HCT116 (cell line): ENCODE measurements around the gene ROCK2. TPM values are rescaled to one million over a fixed set of nuclear protein-coding genes. Genes with fewer than 3 reads are reported as not detected.

Source experiments
- ATAC-seq: fragments of 200-7000 bp; cut with Tn5 transposase; 2 replicates; pipeline ENCODE4 v1.9.1; 2020; ENCODE audit warnings: mild to moderate bottlenecking, moderate library complexity
- BruUV-seq: library from RNA; stranded (reverse); fragments of 400-500 nt; replicated peaks from 2 replicates; lab custom pipeline; 2021; lab: Mats Ljungman, UMichigan
- CTCF ChIA-PET: fragments of 300-600 bp; sonication (Branson Sonifier 250); formaldehyde crosslinking; loops from one replicate; lab custom pipeline; 2021; ENCODE audit warnings: antibody characterized with exemption; lab: Charles Lee
- POLR2A ChIA-PET: fragments of 300-600, 350-600 bp; sonication (Branson Sonifier 250); formaldehyde crosslinking; loops from one replicate; lab custom pipeline; 2021; ENCODE audit warnings: antibody characterized with exemption; lab: Charles Lee
- RAD21 ChIA-PET, 2 experiments: fragments of 300-600 bp; sonication (Branson Sonifier 250); formaldehyde crosslinking; loops; one replicate each; lab custom pipeline; 2023; ENCODE audit warnings: low total read pairs in 2 of 2; ENCODE audit not compliant: uncharacterized antibody in 2 of 2, unreplicated experiment in 2 of 2, low non-redundant PET in 1 of 2; lab: Charles Lee
- DNase-seq: peaks from one replicate; pipeline ENCODE4 v3.0.0-alpha.2; 2010; ENCODE audit warnings: low read depth, low spot score
- H2AFZ ChIP-seq: fragments of 200-600 bp; shearing (Covaris generic), sonication (generic); 2 replicates; pipeline ENCODE4 v1.6.1; 2017; ENCODE audit warnings: low read depth, mixed run types, mixed read lengths, antibody characterized with exemption, low read length; ENCODE audit not compliant: poor library complexity, severe bottlenecking
- H3K27ac ChIP-seq: 2 replicates; pipeline ENCODE4 v1.5.1; 2012; ENCODE audit warnings: low read depth, low read length
- H3K27me3 ChIP-seq: fragments of 200-600 bp; sonication (generic); 2 replicates; pipeline ENCODE4 v1.6.1; 2016; ENCODE audit warnings: mixed run types, low read length, mixed read lengths; ENCODE audit not compliant: insufficient read depth
- H3K36me3 ChIP-seq, 2 experiments: fragments of 200-500 bp in 1 of 2; fragments of 200-600 bp in 1 of 2; sonication (Bioruptor generic) in 1 of 2; sonication (generic) in 1 of 2; 2 replicates each; pipeline versions ENCODE4 v1.5.1 to v1.6.1; 2014 to 2016; ENCODE audit warnings: low read length in 2 of 2, inconsistent platforms in 1 of 2, mixed read lengths in 1 of 2, mixed run types in 1 of 2; ENCODE audit not compliant: insufficient read depth in 2 of 2, control insufficient read depth in 1 of 2
- H3K4me1 ChIP-seq, 2 experiments: fragments of 200-600 bp in 1 of 2; sonication (generic) in 1 of 2; 2 replicates each; pipeline versions ENCODE4 v1.5.1 to v1.6.1; 2012 to 2017; ENCODE audit warnings: low read length in 2 of 2, inconsistent platforms in 1 of 2, mild to moderate bottlenecking in 1 of 2, mixed read lengths in 1 of 2, mixed run types in 1 of 2, moderate library complexity in 1 of 2; ENCODE audit not compliant: insufficient read depth in 2 of 2, control insufficient read depth in 1 of 2
- H3K4me2 ChIP-seq: fragments of 200-600 bp; sonication (generic); 2 replicates; pipeline ENCODE4 v1.6.1; 2017; ENCODE audit warnings: mixed run types, low read length, mixed read lengths
- H3K4me3 ChIP-seq, 2 experiments: fragments of 200-600 bp in 1 of 2; sonication (generic) in 1 of 2; replicated peaks in 1 of 2; 2 replicates each; pipeline ENCODE4 v1.5.1; 2011 to 2016; ENCODE audit warnings: low read length in 2 of 2, control low read depth in 1 of 2, low read depth in 1 of 2, mild to moderate bottlenecking in 1 of 2, mixed read lengths in 1 of 2, mixed run types in 1 of 2
- H3K79me2 ChIP-seq: fragments of 200-600 bp; sonication (generic); 2 replicates; pipeline ENCODE4 v1.6.1; 2017; ENCODE audit warnings: mild to moderate bottlenecking, mixed run types, low read length, moderate library complexity, mixed read lengths; ENCODE audit not compliant: insufficient read depth
- H3K9ac ChIP-seq: fragments of 200-600 bp; sonication (generic); 2 replicates; pipeline ENCODE4 v1.6.1; 2016; ENCODE audit warnings: low read length, mixed read lengths
- H3K9me2 ChIP-seq: fragments of 200-600 bp; sonication (generic), shearing (Covaris generic); 2 replicates; pipeline ENCODE4 v1.6.1; 2017; ENCODE audit warnings: mixed run types, mild to moderate bottlenecking, moderate library complexity; ENCODE audit not compliant: insufficient read depth
- H3K9me3 ChIP-seq, 2 experiments: fragments of 200-500 bp in 1 of 2; fragments of 200-600 bp in 1 of 2; sonication (Bioruptor generic) in 1 of 2; sonication (generic) in 1 of 2; 2 replicates each; pipeline ENCODE4 v1.6.1; 2014 to 2017; ENCODE audit warnings: low read length in 2 of 2, mixed read lengths in 2 of 2, inconsistent platforms in 1 of 2, low read depth in 1 of 2, mild to moderate bottlenecking in 1 of 2, mixed run types in 1 of 2, moderate library complexity in 1 of 2; ENCODE audit not compliant: control insufficient read depth in 1 of 2, insufficient read depth in 1 of 2
- H4K20me1 ChIP-seq: fragments of 200-600 bp; sonication (generic), shearing (Covaris generic); 2 replicates; pipeline ENCODE4 v1.6.1; 2017; ENCODE audit warnings: mixed run types, mild to moderate bottlenecking, moderate library complexity; ENCODE audit not compliant: insufficient read depth
- ATF3 ChIP-seq: IDR thresholded peaks from 2 replicates; pipeline ENCODE4 v1.6.1; 2012
- CBX3 ChIP-seq: IDR thresholded peaks from 2 replicates; pipeline ENCODE4 v1.6.1; 2012; ENCODE audit warnings: low read depth
- CEBPB ChIP-seq: IDR thresholded peaks from 2 replicates; pipeline ENCODE4 v1.6.1; 2012; ENCODE audit warnings: low read depth
- CTCF ChIP-seq, 3 experiments: fragments of 200-600 bp in 1 of 3; sonication (generic) in 1 of 3; IDR thresholded peaks in 2 of 3; conservative IDR thresholded peaks in 1 of 3; 2 replicates each; pipeline ENCODE4 v1.5.1; 2012 to 2017; ENCODE audit warnings: low read depth in 2 of 3, low read length in 2 of 3, antibody characterized with exemption in 1 of 3, borderline replicate concordance in 1 of 3, control low read depth in 1 of 3, mild to moderate bottlenecking in 1 of 3, mixed read lengths in 1 of 3, mixed run types in 1 of 3, moderate library complexity in 1 of 3; ENCODE audit not compliant: insufficient read depth in 1 of 3
- EGR1 ChIP-seq: IDR thresholded peaks from 2 replicates; pipeline ENCODE4 v1.6.1; 2012; ENCODE audit warnings: low read depth
- ELF1 ChIP-seq: IDR thresholded peaks from 2 replicates; pipeline ENCODE4 v1.6.1; 2012; ENCODE audit warnings: low read depth, borderline replicate concordance
- EZH2 ChIP-seq: fragments of 200-600 bp; sonication (generic); IDR thresholded peaks from 2 replicates; pipeline ENCODE4 v1.6.1; 2017; ENCODE audit warnings: antibody characterized with exemption, mixed run types
- EZH2phosphoT487 ChIP-seq: fragments of 200-600 bp; IDR thresholded peaks from 2 replicates; pipeline ENCODE4 v1.6.1; 2018; ENCODE audit warnings: antibody characterized with exemption, borderline replicate concordance
- FOSL1 ChIP-seq: IDR thresholded peaks from 2 replicates; pipeline ENCODE4 v1.6.1; 2012; ENCODE audit warnings: low read depth
- JUND ChIP-seq: IDR thresholded peaks from 2 replicates; pipeline ENCODE4 v1.6.1; 2012
- MAX ChIP-seq: IDR thresholded peaks from 2 replicates; pipeline ENCODE4 v1.6.1; 2012
- RAD21 ChIP-seq: IDR thresholded peaks from 2 replicates; pipeline ENCODE4 v1.6.1; 2012; ENCODE audit warnings: low read depth, mild to moderate bottlenecking
- REST ChIP-seq: IDR thresholded peaks from 2 replicates; pipeline ENCODE4 v1.6.1; 2012; ENCODE audit warnings: low read depth
- SIN3A ChIP-seq: IDR thresholded peaks from 2 replicates; pipeline ENCODE4 v1.6.1; 2012; ENCODE audit warnings: low read depth
- TCF7L2 ChIP-seq: IDR thresholded peaks from 2 replicates; pipeline ENCODE4 v1.7.0; 2011; ENCODE audit warnings: borderline replicate concordance, inconsistent platforms; ENCODE audit not compliant: insufficient read depth, insufficient read length; ENCODE audit errors: extremely low read depth
- YY1 ChIP-seq: IDR thresholded peaks from 2 replicates; pipeline ENCODE4 v1.6.1; 2011; ENCODE audit warnings: low read length, low read depth, moderate library complexity, mild to moderate bottlenecking; ENCODE audit not compliant: insufficient replicate concordance; ENCODE audit errors: extremely low read depth
- ZBTB33 ChIP-seq: IDR thresholded peaks from 2 replicates; pipeline ENCODE4 v1.6.1; 2011; ENCODE audit warnings: mild to moderate bottlenecking, low read length, moderate library complexity; ENCODE audit not compliant: insufficient replicate concordance; ENCODE audit errors: extremely low read depth
- ZFX ChIP-seq: fragments of 450-650 bp; IDR thresholded peaks from 2 replicates; pipeline ENCODE4 v1.6.1; 2017
- intact Hi-C: fragments of 100-400 bp; cut with micrococcal nuclease; formaldehyde crosslinking; loops from 2 replicates; pipeline ENCODE4 v1.10.0; 2022
- total RNA-seq: library from RNA; stranded (reverse); gene quantifications from one replicate; pipeline ENCODE4 v1.2.1, GENCODE V29; 2021; ENCODE audit not compliant: unreplicated experiment

ROCK2 gene
- total RNA-seq, 1 experiment from 2014 or later: 48.0 TPM

GRCh38 chr2:11179899-11180298 is 164.5 kb downstream of the ROCK2 start:
- Histone ChIP-seq H3K9me2 (no peaks in the 10 kb centered on the region), H3K9ac (no peak overlapping the region), H3K4me1 (no peaks in the 10 kb centered on the region), H3K9me3 (no peaks in the 10 kb centered on the region), H3K36me3 (peaks cover 4 to 5% of the 10 kb centered on the region in 2 experiments; a peak in 1 of 4 replicates), H3K4me2 (no peak overlapping the region), H3K27ac (no peak overlapping the region), H4K20me1 (peaks cover 6% of the 10 kb centered on the region; the same call in 1 of the 2 replicates), H3K79me2 (no peaks in the 10 kb centered on the region), H3K27me3 (no peaks in the 10 kb centered on the region), H2AFZ (no peak overlapping the region), H3K4me3 (no peak overlapping the region)
- ATAC-seq (no peak), DNase-seq (no peak)
- ChIA-PET POLR2A (no interaction called here), CTCF (no interaction called here), RAD21 (no interaction called here)
- intact Hi-C loops: no loop called here
- TF ChIP-seq SIN3A (no peak), RAD21 (no peak), TCF7L2 (no peak), ZBTB33 (no peak), CTCF (IDR thresholded peaks at IDR 0.05 in 2 of 3, conservative IDR thresholded peaks at IDR 0.05 in 1 of 3; ENCODE audit: borderline replicate concordance in 1 of 3, insufficient read depth in 1 of 3, low read depth in 2 of 3, low read length in 2 of 3) (no peak), CBX3 (no peak), MAX (no peak), ATF3 (no peak), EZH2 (no peak), REST (no peak), YY1 (no peak), ELF1 (no peak), EZH2phosphoT487 (no peak), JUND (no peak), EGR1 (no peak), CEBPB (no peak), ZFX (no peak), FOSL1 (no peak)
- no TSS peak for BruUV-seq
